ENCODE measurements around the gene MT3.
"Not testable (repeated sequence)": the region's sequence is repeated elsewhere in the genome, so short reads cannot be mapped to it uniquely, and the experiment has no call there.

The MT3 gene

GRCh38 chr16:56608043-56608875 is 18.9 kb downstream of the MT3 start, which contains the start of gene MT2A:
TSS of gene MT2A (plus strand) at chr16:56608584. CDS start at chr16:56608656, 72 bp downstream.
- in situ Hi-C loops (cut with MboI; ENCODE audit: low sequenced_read_pairs): no loop called here

GRCh38 chr16:56608876-56609462 is 19.6 kb downstream of the MT3 start:
- in situ Hi-C loops (cut with MboI; ENCODE audit: low sequenced_read_pairs): no loop called here

- in situ Hi-C loops (cut with MboI; ENCODE audit: low sequenced_read_pairs): no loop called here
These were observed 20.2 kb downstream of the MT3 start for GRCh38 chr16:56609463-56609921.

GRCh38 chr16:56610017-56610608 is 20.8 kb downstream of the MT3 start:
- in situ Hi-C loops (cut with MboI; ENCODE audit: low sequenced_read_pairs): no loop called here

GRCh38 chr16:56610609-56611111 is 21.3 kb downstream of the MT3 start:
- in situ Hi-C loops (cut with MboI; ENCODE audit: low sequenced_read_pairs): no loop called here

GRCh38 chr16:56611281-56611833 is 22.0 kb downstream of the MT3 start:
- in situ Hi-C loops (cut with MboI; ENCODE audit: low sequenced_read_pairs): no loop called here

GRCh38 chr16:56613706-56614105 is 24.4 kb downstream of the MT3 start:
- in situ Hi-C loops (cut with MboI; ENCODE audit: low sequenced_read_pairs): no loop called here

- in situ Hi-C loops (cut with MboI; ENCODE audit: low sequenced_read_pairs): no loop called here
These were observed 25.2 kb downstream of the MT3 start for GRCh38 chr16:56614549-56614991.

- in situ Hi-C loops (cut with MboI; ENCODE audit: low sequenced_read_pairs): no loop called here
These were observed 26.0 kb downstream of the MT3 start for GRCh38 chr16:56615353-56615752.

- in situ Hi-C loops (cut with MboI; ENCODE audit: low sequenced_read_pairs): no loop called here
These were observed 27.4 kb downstream of the MT3 start for GRCh38 chr16:56616608-56617211.

- in situ Hi-C loops (cut with MboI; ENCODE audit: low sequenced_read_pairs): no loop called here
These were observed 28.1 kb downstream of the MT3 start for GRCh38 chr16:56617212-56618085.

- in situ Hi-C loops (cut with MboI; ENCODE audit: low sequenced_read_pairs): no loop called here
These were observed 28.8 kb downstream of the MT3 start for GRCh38 chr16:56618138-56618537.

GRCh38 chr16:56620339-56620897 is 31.1 kb downstream of the MT3 start:
- in situ Hi-C loops (cut with MboI; ENCODE audit: low sequenced_read_pairs): no loop called here

- in situ Hi-C loops (cut with MboI; ENCODE audit: low sequenced_read_pairs): not testable (repeated sequence)
These were observed 32.5 kb downstream of the MT3 start for GRCh38 chr16:56621665-56622445.

- in situ Hi-C loops (cut with MboI; ENCODE audit: low sequenced_read_pairs): not testable (repeated sequence)
These were observed 33.9 kb downstream of the MT3 start for GRCh38 chr16:56623184-56623583.

- in situ Hi-C loops (cut with MboI; ENCODE audit: low sequenced_read_pairs): no loop called here
These were observed 34.3 kb downstream of the MT3 start for GRCh38 chr16:56623637-56624036.

- in situ Hi-C loops (cut with MboI; ENCODE audit: low sequenced_read_pairs): no loop called here
These were observed 36.0 kb downstream of the MT3 start, which contains the start of gene MT1E for GRCh38 chr16:56625140-56625942. TSS of gene MT1E (plus strand) at chr16:56625781. CDS start at chr16:56625852, 71 bp downstream.

Data from HL-60/S4 treated with phorbol 12-myristate 13-acetate at 8.2 ng/mL for 4 days and 3 days (cell line).